HTERT RPE-1 (cell line): ENCODE measurements around the gene CCDC107.

ENCODE experiments used
- in situ Hi-C: fragments of 300-500 bp; cut with MboI; formaldehyde crosslinking; loops from 4 replicates; pipeline ENCODE4 v1.14.3; 2020; ENCODE audit warnings: low sequenced_read_pairs

Gene CCDC107

DNA sequence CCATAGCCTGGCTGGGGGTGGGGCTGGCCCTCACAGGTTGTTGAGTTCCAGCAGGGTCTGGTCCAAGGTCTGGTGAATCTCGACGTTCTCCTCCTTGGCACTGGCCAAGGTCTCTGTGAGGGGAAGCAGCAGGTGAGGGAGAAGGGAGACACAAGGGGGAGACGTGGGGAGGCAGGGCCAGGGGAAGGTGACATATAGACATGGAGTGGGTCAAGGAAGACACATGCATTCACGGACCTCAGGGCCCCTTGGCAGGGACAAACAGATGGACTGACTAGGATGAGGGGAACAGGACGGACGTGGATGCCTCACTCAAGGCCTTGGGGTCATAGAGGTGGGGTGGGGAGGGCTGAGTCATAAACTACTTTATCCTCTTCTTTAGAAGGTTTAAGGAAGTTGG is 24.0 kb downstream of the CCDC107 start:
- in situ Hi-C loops, result no loop called here

DNA sequence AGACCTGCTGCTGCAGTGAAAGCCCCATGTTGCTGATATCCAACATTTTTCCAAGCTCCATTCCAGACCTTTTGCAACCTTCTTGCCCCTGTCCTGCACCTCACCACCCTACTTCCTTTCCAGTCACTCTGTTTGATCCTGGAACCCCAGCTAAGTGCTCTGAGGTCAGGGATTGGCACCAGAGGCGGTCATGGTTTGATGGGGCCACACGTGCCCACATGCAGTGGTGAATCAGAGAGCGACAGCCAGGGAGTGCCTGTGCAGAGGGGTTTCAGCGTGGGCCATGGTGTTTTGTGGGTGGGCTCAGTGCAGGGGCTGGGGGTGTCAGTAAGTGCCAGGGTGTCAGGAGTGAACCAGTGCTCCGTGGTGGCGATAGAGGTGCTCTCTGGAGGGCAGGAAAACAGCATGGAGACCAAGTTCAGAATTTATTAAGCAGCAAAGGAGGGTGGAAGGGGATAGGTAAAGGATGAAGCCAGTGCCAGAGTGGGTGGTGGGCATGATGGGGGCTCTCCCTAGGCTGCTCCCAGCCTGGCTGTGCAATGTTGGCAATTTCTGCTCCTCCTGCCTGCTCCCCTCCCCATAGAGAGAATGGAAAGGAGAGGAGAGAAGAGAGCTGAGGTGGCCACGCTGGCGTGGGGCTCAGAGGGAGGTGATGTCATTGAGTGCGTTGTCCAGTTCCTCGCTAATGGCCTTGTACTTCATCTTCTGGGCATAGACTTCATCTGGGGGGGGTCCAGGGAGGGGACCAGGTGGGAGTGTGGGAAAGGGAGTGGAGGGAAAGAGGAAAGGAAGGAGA is 24.6 kb downstream of the CCDC107 start:
- in situ Hi-C loops, result no loop called here

- in situ Hi-C loops, result no loop called here
Measured at GRCh38 chr9:35683323-35683722, 25.2 kb downstream of the CCDC107 start.

DNA sequence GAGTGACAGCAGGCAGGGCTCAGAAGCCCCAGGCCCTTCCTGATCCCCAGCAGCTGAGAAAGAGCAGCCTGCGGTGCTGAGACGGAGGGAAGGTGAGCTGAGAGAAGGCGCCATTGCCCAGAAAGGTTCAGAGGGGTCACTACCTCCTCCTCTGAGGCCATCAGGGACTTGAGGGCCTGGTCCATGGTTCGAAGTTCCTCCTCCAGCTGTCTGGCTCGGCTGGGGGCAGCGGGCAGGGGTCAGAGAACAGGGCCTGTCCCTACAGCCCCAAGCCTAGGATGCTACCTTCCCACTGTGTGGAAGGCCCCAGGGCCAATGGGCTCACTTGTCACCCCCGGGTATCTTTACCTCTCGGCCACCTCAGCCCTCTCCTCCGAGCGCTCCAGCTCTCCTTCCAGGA is 26.8 kb downstream of the CCDC107 start:
- in situ Hi-C loops, result no loop called here

DNA sequence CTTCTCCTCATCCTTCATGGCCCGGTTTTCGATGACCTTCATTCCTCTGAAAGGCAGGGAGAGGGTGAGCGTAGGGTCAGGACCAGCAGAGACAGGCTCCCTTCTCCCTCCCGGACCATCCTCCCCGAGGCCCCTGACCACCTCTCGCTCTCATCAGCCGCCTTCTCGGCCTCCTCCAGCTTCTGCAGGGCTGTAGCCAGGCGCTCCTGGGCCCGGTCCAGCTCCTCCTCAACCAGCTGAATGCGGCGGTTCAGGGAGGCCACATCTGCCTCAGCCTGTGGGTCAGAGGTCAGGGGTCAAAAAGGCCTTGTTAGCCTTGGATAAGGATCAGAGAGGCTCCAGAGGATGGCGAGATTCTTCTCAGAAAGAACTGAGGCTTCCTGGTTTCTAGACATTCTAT is 27.4 kb downstream of the CCDC107 start:
- in situ Hi-C loops, result no loop called here

DNA sequence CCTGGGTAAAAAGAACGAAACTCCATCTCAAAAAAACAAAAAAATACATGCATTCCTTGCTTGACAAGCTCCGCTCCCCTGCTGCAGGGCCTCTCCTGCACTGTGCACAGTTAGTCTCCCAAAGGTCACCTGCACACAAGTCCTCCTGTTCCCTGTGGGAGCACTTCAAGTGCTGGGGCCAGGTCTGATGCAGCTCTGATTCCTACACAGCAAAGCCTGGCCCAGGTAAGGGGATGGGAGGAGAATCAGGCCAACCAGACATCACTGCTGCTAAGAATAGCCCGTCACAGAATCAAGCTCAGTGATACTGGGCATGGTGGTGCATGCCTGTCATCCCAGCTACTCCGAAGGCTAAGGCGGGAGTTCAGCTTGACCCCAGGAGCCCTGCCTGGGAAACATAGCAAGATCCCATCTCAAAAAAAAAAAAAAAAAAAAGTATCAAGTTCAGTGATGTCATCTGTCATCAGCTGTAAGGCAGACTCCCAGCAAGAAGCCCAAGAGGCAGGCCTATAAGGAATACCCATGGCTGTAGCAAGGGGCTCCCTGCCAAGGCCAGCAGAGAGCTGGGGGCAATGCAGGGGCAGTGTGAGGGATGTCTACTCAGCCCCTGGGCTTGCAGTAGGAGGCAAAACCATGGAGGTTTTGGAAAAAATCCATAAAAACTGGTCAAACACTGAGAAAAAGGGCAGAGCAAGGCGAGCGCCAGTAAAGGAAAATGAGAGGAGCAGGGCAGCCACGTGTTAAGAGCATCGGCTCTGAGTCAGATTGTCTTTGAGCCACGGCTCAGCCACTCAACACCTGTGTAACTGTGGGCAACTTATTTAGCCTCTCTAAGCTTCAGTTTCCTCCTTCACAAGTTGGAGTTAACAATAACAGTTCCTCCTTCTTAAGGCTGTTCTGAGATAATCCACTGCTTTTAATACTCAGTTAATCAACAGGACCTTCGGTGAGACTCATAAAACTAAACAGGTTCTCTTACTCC is 28.4 kb downstream of the CCDC107 start:
- in situ Hi-C loops, result no loop called here

DNA sequence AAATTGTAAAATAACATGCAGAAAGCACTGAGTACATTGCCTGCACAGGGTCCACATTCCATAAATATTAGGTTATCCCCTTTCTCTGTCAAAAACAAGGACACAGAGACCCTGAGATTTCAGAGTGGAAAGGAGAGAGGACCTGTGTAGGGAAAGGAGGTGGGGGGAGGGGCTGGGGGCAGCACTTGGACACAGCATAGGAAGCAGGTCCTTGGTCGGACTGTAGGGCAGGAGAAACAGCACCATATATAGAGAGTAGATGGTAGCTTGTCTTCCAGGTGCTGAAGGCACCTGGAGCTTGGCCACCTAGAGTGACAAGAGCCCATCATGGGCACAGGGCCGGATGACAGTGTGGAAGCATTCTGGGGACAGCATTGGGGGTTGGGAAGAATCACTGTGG is 29.2 kb downstream of the CCDC107 start:
- in situ Hi-C loops, result no loop called here

DNA sequence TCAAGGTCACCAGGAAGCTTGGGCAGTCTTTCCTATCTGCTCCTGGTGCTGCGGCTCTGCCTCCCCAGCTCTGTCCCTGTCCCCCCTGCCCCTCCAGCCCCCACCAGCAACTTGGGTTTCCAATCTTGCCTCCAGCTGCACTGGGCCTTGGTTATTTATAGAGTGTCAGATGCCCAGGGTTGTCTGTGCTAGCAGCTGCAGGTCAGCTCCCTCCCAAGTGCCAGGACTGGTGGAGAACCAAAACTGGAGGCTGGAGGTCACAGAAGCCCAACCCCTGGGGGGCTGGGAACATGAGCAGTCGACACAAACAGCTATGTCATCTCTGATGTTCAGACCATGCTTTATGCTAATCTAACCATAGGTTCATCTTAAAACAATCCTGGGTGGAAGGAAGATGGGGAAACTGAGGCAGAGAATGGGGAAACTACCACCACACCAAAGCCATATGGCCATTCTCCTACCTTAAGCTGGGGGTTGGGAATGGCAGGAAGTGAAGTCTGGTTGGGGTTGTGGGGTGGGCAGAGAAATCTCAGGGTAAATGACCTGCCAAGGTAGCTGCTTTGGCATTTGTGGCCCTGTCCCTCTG is 30.0 kb downstream of the CCDC107 start:
- in situ Hi-C loops, result no loop called here

DNA sequence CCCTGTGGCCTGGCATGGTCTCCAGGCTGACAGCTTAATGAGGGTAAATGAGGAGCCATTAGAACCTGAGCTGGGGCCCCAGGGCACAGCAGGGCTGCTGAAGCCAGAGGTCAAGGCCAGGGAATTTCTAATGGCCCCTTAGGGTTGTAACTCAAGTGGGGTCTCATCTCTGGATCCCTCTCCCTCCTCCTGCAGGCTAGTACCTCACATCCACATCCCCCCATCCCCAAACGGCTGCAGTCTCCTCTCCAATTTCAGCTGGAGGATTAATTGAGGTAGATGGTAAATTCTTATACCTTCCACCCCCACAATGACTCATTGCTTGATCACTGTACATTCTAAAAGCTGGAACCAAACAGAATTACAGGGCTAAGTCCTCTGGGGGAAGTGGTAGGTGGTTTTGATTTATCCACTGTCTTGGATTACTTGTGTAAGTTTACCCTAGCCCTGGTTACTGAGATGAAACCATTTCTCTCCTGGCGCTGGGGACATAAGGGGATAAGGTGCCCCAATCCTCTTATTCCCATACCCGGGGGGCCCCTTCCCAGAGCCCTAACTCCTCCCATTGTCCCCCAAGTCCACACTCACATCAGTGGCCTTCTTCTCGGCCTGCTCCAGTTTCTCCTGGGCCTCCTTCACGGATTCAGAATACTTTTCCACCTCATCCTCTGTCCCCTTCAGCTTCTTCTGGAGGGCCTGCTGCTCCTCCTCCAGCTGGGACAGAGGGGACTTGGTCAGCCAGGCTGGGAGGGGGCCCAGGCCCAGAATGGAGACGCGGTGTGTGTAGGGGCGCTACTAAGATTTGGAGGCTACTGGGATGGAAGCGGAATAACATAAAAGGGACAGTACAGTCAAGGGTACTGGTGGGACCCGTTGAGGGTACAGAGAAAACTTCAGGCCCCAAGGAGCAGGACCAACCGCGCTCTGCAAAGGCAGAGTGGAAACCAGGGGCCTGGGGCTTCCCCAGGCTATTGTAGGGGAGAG is 30.8 kb downstream of the CCDC107 start:
- in situ Hi-C loops, result no loop called here

- in situ Hi-C loops, result no loop called here
Measured at GRCh38 chr9:35689542-35690293, 31.6 kb downstream of the CCDC107 start, which contains the start of gene TPM2. TPM2 (minus strand) TSS chr9:35689925; CDS start chr9:35689817, 108 bp downstream.

DNA sequence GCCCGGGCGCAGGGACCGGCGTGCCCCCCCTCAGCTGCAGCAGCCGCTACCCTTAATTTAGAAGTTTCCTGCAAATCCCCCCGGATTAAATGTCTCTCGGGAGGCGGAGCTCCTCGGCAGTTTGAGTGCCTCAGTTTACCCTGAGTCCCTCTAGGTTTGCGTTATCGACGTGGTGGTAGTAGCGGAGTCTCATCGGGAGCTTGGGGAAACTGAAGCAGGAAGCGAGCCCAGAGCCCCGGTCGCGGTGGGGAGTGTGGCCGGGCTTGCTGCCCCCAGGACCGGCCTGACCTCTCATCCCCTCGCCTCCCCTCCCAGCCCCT is 32.2 kb downstream of the CCDC107 start:
- in situ Hi-C loops, result no loop called here

DNA sequence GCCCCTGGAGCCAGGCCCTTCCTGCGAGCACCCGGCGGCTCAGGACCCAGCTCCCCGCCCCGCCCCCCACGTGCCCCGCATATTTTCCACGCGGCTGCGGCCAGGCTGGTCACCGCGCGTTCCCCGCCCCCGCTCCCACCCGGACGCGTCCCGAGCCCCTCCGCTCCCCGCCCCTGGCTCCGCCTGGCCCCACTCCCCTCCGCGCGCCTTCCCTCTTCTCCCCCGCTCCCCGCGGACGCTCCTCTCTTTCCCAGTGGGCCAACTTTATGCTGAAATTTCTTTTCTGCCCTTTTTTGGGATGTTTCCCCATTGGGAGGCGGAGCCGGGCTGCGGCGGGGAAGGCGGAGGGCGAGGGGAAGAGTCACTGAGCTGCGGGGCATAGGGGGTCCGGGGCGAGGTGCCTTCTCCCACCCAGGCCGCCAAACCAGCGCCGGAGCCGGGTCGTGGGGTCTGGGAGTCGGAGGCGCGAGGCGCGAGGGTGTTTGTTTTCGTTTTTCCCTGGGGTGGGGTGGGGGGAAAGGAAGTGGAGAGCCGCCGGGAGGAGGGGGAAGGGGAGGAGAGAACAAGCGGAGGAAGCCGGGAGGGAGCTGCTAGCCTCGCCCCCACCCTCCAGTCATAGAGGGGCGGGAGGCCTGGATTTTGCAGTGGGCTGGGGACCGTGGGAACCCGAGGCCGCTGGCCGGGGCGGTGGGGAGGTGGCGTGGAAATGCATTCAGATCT is 32.7 kb downstream of the CCDC107 start:
- in situ Hi-C loops, result no loop called here

- in situ Hi-C loops, result no loop called here
Measured at GRCh38 chr9:35691334-35691650, 33.2 kb downstream of the CCDC107 start.

- in situ Hi-C loops, result no loop called here
Measured at GRCh38 chr9:35691757-35692301, 33.7 kb downstream of the CCDC107 start.

DNA sequence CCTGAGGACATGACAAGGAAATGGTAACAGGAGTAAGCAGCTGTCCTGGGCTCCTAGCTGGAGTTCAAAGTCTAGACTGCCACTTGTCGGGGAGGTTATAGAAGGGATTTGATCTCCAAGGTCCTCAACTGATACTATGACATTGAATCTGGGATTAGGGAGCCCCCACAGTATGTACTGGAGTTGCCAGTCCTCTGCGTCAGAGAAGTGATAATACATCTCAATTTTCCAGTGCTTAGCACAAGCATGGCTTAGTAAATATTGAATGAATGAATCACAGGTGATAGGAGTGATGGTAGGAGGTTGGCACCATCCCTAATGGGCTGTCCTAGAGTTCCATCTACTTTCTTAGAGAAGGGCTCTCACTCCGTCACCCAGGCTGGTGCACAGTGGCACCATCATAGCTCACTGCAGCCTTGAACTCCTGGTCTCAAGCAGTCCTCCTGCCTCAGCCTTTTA is 37.9 kb downstream of the CCDC107 start:
- in situ Hi-C loops, result no loop called here

- in situ Hi-C loops, result no loop called here
Measured at GRCh38 chr9:35696520-35697215, 38.6 kb downstream of the CCDC107 start.

DNA sequence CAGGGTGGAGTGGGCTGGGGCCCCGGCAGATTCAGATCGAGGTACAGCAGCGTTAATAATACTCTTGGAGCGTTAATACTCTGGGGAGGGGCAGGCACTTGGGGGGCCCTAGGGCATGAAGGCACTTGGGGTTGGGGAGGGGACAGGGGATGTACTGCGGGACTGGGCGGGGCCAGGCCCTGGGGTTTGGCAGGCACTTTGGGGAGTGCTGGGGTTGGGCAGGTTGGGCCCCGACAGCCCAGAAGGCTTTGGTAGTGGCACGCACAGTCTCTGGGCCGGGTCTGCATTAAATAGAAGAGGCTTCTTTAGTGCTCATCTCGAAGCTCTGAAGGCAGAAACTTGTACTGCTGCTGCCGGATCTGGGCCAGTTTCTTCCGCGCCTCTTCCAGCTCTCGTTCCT is 39.4 kb downstream of the CCDC107 start:
- in situ Hi-C loops, result no loop called here

- in situ Hi-C loops, result no loop called here
Measured at GRCh38 chr9:35698231-35698630, 40.1 kb downstream of the CCDC107 start.
